ENCODE data around the gene NCKAP5.

Gene NCKAP5

GRCh38 chr2:133314795-133315194 is 253.5 kb downstream of the NCKAP5 start:
- ChIA-PET CTCF (no interaction called here), POLR2A (no interaction called here)
- DNase-seq (ENCODE audit: low read depth, low spot score): no peak
- TF ChIP-seq, protein P1, sequence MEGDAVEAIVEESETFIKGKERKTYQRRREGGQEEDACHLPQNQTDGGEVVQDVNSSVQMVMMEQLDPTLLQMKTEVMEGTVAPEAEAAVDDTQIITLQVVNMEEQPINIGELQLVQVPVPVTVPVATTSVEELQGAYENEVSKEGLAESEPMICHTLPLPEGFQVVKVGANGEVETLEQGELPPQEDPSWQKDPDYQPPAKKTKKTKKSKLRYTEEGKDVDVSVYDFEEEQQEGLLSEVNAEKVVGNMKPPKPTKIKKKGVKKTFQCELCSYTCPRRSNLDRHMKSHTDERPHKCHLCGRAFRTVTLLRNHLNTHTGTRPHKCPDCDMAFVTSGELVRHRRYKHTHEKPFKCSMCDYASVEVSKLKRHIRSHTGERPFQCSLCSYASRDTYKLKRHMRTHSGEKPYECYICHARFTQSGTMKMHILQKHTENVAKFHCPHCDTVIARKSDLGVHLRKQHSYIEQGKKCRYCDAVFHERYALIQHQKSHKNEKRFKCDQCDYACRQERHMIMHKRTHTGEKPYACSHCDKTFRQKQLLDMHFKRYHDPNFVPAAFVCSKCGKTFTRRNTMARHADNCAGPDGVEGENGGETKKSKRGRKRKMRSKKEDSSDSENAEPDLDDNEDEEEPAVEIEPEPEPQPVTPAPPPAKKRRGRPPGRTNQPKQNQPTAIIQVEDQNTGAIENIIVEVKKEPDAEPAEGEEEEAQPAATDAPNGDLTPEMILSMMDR (IDR thresholded peaks at IDR 0.05; ENCODE audit: insufficient read depth, low read length, missing control alignments): no peak
- H3K4me3 ChIP-seq (ENCODE audit: low read depth, low read length): no peak overlapping the region

DNA sequence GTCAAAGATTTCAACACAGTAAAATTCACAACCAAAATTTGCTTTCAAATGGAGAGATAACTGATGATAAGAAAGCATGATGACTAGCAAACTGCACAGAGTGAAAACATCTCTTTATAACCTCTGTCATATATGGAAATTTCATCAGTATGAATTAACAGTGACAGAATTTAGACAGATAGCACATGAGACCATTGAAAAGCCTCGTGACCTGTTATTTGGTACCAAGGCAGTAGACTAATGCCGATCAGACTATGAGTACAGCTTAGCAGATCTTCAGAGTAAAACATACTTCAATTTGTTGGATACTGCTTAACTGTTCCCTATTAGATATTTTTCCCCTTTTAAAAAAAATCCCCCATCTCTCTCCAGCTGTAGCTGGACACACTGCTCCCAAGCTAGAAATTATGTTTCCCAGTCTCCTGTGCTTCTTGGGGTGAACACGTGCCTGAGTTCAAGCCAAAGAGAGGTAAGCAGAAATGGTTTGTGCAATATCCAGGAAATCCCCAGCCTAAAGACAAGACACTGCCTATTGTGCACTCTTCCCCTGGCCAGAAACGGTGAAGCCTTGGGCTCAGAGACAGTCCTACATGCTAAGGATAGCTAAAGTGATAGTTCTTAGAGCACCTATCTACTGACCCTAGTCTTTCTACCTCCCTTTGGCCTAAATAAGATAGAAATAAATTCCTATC is 256.1 kb downstream of the NCKAP5 start:
- ChIA-PET CTCF (interaction anchor here (2.0 kb wide), 1 partner anchor 15 kb away, joined by 4 read pairs; no protein-coding TSS in a partner anchor), POLR2A (no interaction called here)
- H3K4me3 ChIP-seq (ENCODE audit: low read depth, low read length): no peak overlapping the region
- no peak for DNase-seq (ENCODE audit: low read depth, low spot score)
- TF ChIP-seq, protein P1 (IDR thresholded peaks at IDR 0.05; ENCODE audit: insufficient read depth, low read length, missing control alignments): no peak

DNA sequence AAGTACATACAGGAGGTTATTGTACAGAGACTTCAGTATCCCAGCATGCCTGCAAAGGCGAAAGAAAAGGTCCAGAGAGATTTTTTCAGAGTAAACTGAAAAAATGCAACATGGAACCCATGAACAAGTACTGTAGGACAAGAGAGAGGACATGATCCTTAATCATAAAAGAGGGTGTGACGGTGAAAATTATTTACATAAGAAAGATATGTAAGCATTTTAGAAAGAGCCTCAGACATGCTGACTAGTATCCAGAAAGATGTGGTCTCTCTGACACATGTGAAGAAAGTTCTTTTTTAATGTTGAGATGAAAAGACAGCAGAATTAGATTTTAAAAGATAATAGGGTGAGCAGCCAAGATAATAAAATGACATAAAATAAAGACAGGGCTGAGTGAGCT is 262.0 kb downstream of the NCKAP5 start:
- CTCF ChIA-PET: no interaction called here
- no peak for DNase-seq (ENCODE audit: low read depth, low spot score)
- no peak overlapping the region for H3K4me3 ChIP-seq (ENCODE audit: low read depth, low read length)
- TF ChIP-seq, protein P1 (IDR thresholded peaks at IDR 0.05; ENCODE audit: insufficient read depth, low read length, missing control alignments): no peak
- POLR2A ChIA-PET: no interaction called here

DNA sequence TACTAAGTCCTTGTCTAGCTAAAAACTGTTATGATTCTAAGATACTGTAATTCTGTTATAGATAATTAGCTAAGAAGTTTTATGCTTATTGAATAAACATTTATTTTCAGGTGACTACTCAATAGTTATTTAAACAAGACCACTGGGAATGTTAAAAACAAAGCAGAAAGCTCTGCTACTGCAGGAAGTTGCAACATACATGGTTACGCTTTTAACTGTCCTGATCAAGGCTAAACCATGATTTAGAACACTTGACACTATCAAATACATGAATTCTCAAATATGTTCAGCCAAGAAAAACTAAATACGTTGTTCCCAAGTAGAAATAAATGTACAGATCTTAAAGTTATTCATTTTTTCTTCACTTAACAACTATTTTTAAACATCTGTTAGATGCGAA is 263.9 kb downstream of the NCKAP5 start:
- POLR2A ChIA-PET: interaction anchor here (0.6 kb wide), 1 partner anchor 10 kb away, joined by 3 read pairs; no protein-coding TSS in a partner anchor
- no peak for DNase-seq (ENCODE audit: low read depth, low spot score)
- TF ChIP-seq, protein P1 (IDR thresholded peaks at IDR 0.05; ENCODE audit: insufficient read depth, low read length, missing control alignments): no peak
- H3K4me3 ChIP-seq (ENCODE audit: low read depth, low read length): no peak overlapping the region
- CTCF ChIA-PET: interaction anchor here (1.2 kb wide), 1 partner anchor 13 kb away, joined by 3 read pairs; no protein-coding TSS in a partner anchor

GRCh38 chr2:133303150-133303549 is 265.1 kb downstream of the NCKAP5 start:
- ChIA-PET CTCF (no interaction called here), POLR2A (no interaction called here)
- no peak overlapping the region for H3K4me3 ChIP-seq (ENCODE audit: low read depth, low read length)
- DNase-seq (ENCODE audit: low read depth, low spot score): no peak
- TF ChIP-seq, protein P1 (IDR thresholded peaks at IDR 0.05; ENCODE audit: insufficient read depth, low read length, missing control alignments): no peak

DNA sequence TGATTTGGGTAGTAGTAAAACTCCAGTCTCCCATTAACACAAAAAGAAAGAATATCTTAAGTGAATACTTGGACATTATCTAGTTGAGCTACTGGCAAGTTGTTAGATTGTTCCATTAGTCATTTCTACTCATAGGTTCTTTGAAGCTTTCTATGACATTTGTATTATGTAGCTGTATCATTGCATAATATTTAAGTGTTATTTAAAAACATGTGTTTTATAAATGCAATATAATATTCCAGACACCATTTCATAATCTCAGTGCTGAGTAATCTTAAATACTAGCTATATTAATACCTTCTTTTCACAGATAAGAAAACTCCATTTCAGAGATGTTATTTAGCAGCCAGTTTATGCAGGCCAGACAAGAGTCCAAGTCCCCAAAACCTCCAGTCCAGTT is 271.9 kb downstream of the NCKAP5 start:
- DNase-seq (ENCODE audit: low read depth, low spot score): no peak
- POLR2A ChIA-PET: no interaction called here
- TF ChIP-seq, protein P1 (IDR thresholded peaks at IDR 0.05; ENCODE audit: insufficient read depth, low read length, missing control alignments): no peak
- CTCF ChIA-PET: interaction anchor here (1.1 kb wide), 1 partner anchor 9 kb away, joined by 3 read pairs; no protein-coding TSS in a partner anchor
- no peak overlapping the region for H3K4me3 ChIP-seq (ENCODE audit: low read depth, low read length)

Data from AG04449 (cell line).